GM19397 (cell line): Measurements from ENCODE around the gene MAD1L1.

ENCODE experiments used
- ATAC-seq: cut with Tn5 transposase; IDR thresholded peaks from one replicate; pipeline ENCODE4 v1.9.1; 2021; ENCODE audit warnings: mild to moderate bottlenecking, moderate library complexity; ENCODE audit not compliant: unreplicated experiment

Gene MAD1L1

DNA sequence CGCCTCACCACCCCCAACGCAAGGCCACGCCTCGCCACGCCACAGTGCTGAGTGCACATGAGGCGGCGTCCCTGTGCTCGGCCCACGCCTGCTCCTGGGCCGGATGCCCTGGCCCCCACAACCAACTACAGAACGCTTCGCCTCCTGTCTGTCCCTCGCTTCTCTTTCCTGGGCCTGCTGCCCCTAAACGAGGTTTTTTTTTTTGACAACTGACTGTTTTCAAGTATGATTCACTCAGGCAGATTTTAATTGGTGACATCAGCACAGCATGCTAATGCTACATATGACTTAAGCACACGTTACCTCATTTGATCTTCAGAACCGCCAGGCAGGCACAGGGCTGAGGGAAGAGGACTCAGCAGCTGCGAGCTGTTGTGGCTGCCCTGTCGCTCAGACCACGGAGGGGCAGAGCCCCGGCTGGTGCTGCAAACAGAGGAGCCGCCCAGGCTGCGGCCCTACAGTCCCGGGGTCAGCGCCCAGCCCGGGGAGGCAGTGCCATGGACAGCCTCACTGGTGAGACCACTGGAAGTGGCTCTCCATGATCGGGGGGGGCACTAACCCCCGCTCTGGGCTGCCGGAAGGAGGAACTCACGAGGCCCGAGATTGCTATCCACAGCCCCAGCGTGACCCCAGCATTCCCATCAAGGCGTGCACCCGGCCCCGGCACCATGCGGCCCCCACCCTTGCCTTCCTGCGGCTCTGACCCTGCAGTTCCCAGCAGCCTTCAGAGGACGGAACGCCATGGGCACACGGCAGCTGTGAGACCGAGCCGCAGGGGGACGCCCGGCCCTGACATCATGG lies 212.8 kb downstream of the MAD1L1 start:
- ATAC-seq, result no peak

DNA sequence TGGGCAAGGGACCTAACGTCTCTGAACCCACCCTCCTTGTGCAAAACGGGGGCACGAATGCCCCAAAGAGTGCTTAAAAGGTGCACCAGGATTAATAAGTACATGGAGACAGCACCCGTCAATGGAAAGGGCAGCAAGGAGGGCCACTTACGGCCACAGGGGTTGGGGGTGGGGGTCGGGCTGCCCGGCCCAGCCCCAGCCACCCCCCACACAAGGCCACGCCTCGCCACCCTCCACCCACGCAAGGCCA lies 213.4 kb downstream of the MAD1L1 start:
- no peak for ATAC-seq

DNA sequence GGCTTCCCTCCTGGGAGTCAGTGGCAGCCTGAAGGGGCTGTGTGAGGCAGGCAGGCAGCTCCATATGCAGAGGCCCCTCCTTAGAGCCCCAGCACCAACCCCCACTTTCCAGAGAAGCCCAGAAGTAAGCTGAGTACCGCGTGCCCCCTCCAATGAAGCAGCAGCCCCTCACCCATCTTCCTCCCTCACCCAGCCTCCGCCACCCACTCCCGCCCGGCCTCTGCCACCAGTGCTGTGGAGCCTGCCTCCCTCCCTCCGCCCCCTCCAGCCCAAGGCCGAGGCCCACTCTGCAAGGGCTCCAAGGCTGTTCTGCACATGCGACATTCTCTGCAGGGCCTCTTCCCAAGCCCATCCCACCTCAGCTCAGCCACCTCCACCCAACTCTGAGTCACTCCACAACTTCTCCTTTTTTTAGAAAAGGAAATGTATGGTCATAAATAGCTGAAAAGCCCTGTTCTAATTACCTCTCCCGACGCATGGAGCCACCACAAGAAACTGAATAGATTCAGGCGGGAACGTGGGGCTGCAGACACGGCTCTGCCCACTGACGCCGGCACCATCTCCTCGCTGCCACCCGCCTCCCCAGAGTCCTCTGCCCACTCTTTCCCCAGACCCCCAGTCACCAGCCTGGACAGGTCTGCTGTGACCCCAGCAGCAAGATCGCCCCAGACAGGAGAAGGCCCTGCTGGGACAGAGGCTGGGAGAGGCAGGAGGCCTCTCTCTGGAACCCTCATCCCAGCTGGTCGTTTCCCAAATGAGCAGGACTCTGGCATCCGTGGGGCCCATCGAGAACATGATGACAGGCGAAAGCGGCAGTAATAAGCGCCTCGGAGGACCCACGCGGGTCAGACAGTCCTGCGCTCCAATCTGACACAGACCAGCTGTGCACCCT lies 213.9 kb downstream of the MAD1L1 start:
- no peak for ATAC-seq

DNA sequence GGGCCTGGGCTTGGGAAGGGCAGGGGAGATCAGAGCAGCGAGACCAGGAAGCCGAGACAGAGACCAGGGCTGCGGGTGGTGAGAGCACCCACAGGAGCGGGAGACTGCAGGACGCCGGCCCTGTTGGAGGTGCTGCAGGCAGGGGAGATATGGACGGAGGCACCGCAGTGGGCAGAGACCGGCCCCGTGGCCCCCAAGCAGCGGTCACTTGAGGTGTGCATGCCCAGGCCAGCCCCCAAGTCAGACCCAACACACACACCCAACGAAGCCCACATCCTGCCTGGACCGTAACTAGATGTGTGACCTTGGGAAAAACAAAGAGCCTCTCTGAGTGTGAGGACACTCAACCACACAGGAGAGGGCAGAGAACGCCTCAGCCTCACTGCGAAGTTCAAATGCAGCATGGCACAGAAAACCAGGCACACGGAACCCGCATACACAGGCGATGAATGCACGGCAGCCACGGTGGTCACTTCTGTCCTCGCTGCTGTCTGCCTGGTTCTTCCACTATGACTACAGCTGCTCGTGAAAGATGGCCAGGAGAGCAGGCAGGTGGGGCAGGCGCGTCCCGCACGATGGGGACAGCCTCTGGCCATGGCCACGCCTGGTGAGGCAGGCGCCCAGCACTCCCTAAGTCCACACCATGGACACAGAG lies 214.7 kb downstream of the MAD1L1 start:
- no peak for ATAC-seq

DNA sequence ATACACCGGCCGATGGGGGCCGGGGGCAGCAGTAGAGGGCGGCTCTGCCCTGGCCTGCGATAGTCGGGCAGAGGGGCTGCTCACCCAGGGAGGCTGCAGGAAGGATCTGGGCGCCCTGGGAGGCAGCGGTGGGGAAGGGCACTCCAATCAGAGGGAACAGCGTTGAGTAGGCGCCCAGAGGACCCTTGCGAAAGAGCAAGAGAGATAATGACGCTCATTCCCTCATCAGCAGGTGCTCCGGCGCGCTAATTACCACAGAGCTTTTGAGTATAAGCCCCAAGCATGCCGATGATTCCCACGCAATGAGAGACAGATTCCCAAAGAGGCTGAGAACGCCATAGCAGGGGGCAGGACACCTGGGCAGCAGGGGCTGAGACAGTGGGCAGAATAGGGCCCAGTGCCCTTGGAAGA lies 215.3 kb downstream of the MAD1L1 start:
- no peak for ATAC-seq

DNA sequence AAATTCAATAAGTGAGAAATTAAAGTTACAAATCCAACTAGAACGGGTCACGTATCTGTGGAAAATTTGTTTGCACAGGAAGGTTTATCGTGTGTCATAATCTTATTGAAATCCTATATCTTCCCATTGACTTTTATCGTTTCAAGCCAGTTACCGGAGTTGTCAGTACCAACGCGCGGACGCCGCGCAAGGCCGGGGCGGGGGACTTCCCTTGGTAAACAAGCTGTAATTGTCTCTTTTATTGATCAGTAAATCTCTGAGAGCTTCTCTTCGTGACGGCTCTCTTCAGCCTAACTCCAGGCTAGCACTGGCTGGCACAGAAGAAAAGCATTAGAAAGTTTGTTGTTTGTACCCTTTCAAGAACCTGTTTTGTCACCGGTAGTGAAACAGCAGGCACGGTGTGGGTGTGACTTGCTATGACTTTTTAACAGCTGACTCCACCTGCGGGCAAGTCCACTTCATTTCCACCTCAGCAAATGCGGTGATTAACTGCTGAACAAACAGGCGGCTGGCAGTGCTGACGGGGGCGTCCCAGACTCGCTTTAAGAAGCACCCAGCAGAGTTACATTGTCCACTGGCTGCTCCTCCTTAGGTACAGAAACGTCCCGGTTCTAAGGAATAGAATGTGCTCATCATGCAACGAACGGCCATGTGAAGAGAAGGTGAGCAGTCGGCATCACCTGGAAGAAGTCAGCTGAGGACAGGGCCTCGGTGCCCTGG lies 215.8 kb downstream of the MAD1L1 start:
- no peak for ATAC-seq

DNA sequence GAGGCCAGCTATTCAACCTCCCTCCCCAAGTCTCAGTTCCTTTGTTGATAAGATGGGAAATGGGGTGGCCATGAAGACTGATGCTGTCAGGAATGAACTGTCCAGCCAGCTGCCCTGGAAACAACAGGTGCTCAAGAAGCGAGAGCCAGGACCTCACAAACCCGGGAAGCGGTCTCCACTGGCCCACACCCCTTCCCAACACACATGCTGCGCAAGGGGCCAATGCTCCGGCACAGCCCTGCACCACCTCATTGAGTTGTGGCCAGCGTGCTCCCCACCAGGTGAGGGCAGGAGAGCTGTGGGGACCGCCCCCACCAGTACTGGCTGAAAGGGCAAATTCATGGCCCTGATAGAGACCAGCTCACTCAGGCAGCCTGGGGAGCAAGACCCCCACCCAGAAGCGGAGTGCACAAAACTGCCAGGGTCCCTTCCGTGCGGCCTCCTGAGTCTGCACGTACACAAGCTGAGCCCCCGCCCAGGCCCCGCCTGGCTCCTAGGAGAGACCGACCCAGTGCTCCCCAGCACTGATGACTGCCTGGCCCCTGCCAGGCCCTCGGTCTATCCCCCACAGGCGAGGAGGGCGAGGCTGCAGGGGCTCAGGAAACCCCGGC lies 216.6 kb downstream of the MAD1L1 start:
- no peak for ATAC-seq

DNA sequence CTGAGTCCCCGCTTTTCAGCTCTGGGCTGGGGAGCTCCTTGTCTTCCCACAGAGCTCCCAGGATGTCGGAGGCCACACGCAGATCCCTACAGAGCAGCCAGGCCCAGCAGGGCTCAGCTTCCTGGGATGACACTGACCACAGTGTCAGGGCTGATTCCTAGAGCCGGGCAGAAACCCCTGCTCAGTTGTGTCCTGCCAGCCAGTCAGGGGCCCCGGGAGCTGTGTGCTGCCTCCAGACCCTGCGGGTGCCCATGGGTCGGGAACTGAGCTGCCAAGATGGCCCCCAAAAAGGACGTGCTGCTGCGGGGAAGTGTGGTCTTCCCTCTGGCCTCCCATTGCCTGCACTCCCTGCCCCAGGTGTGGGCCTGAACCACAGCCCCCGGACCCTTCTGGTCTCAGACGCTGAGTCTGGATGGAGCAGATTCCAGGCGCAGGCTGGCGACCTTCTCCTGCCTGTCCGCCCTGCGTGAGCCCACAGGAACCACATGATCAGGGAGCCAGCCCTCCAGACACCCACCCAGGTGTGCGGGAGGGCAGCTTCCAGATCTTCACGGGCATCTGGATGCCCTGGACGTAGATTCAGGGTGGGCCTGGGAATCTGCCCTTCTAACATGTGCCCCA lies 217.4 kb downstream of the MAD1L1 start:
- ATAC-seq, result no peak

DNA sequence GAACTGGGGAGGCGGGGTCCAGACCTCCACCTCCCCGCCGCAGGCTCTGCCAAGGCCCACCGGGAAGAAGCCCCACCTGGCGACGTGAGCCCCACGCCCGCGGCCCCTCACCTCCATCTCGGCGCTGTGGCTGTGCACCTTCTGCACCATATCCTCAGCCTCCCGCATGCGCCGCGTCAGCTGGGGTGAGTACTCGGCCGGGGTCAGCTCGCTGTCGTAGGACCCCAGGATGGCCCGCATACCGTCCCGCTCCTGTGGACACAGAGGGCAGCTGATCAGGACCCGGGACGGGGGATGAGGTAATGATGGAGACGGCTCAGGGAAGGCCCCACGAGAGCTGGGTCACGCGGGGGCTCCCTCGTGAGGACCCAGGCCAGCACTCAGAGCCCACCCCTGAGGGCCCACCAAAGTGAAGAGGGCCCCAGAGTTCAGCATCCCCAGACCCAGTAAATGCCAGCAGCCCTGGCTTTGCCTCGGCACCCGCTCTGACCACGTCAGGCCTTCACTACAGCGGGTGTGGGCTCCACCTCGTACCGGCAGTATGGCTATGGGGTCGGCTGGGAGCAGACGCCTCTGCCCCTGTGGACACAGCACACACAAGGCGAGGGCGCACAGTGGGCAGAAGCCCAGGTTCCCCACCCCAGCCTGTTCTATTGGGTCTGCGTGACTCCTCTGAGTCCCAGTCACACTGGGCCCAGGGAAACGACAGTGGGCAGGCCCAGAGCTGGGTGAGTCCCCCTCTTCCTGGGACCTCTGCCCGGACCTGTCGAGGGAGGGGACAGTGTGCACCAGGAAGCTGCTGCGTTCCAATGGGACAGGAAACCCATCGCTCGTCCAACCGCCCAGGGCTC lies 218.1 kb downstream of the MAD1L1 start:
- ATAC-seq, result no peak

DNA sequence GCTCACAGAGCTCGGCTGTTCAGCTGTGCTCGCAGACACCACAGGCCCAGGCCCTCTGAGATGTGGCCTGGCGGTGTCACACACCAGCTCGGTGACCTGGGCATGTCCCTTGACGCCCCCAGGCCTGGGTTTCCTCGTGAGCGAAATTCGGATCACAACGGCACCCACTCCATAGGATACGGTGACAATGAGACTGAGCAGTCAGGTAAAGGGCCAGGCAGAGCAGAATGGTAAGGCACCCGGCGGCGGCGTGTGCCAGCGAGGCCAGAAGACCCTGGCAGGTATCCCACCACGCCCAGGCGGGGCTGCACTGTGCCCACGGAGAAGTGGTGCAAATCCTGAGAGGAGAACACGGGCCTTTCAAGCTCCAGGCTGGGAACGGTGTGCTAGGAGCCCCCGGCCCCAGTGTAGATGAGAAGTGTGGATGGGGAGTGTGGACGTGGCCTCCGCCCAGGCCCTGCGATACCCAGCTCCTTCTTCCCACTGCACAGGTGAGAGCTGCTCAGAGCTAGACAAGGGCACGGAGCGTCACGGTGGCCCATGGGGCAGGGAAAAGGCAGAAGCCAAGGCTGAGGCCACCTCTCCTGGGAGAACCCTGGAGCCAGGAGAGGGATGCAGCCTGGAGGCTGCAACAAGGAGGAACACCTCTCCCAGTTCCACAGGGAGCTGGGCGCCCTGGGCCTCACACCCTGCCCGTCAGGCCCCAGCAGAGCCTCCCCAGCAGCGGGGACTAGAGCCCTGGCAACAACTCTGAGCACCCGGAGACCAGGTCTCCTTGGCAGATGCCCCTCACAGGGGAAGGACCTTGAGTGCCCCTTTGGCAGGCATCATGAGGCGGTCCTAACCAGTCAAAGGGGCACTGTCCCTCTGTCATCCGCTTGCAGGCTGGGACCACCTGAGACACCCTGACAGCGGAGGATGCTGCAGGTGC lies 219.1 kb downstream of the MAD1L1 start:
- ATAC-seq, result no peak

DNA sequence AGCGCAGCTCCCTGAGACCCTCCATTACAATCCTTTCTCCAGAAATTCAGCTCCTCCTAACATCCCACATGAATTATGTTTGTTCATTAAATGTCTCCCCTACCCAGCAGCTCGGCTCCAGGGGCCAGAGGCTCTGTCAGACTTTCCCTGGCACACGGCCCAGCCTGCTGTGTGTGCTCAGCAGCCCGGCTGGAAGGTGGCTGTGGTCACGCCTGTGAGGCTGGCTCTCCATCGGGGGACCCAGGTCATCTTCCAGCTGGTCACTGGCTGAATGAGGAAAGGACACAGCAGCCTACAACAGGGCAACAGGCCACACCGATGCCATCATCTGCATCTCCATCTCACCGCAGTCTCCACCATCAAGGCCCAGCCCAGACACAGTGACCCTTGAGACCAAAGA lies 219.8 kb downstream of the MAD1L1 start:
- no peak for ATAC-seq

DNA sequence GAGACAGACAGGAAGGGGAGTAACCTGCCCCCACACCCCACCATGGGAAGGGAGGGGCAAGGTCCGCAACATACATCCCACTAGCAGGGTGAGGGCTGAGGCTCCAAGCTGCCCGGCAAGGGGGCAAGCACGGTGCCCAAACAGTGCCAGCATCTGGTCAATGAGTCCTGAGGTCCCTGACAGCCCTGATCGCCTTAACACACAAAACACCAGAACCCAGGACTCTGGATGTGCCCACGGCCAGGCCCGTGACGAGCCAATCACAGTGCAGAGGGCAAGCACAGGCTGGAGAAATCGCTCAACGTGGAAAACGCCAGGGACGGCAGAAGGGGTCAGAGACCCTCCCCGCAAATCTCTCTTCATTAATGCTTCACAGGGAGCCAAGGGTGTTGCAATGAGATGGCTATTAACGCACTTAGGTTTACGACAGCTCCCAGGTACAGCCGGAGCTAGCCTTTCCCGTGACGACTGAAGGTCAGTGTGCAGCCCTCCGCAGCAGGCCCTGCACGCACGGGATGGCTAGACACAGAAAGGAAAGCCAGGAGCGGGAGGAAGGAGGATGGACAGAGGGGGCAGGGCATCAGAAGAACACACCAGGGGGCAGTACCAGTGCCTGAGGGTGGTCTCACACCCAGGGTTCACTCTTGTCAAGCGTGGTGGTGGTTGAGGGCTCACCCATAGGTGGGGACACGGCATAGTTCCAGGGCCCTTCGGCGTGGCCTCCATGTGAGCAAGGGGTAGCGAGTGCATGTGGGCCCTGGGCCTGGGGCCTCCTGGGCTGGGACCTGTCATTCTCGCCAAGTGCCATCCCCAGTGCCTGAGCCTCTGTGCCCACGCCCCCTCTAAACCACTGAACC lies 220.5 kb downstream of the MAD1L1 start:
- no peak for ATAC-seq

DNA sequence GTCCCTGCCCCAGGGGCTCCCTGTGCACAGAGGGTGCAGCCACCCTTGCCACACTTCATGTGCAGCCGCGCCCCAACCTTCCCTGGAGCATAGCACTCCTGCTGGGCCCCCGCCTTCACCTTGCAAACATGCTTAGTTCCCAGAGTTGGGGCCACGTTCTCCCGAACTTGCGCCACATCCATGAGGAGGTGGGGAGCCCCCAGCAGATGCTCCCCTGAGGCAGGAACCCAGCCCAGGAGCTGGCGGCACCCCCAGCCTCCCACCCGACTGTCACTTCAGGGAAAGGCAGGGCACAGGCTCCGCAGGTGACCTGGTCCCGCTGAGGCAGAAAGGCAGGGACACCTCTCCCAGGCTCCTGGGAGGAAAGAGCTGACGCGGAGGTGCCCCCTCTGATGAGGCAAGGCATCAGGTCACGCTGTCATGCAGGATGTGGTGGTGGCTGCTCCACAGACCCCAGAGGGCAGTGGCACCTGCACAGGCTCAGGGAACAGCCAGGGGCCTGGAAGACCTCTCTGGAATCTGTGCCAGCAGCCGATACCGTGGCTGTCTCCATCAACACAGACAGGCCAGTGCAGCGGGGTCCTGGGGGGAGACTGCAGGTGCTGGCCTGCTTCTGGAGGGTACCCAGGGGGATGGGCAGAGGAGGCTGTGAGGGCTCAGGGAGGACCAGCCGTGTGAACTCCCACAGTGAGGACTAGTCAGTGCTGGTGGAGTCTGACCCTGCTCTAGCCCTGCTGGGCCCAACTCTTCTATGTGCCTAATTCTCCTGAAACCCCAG lies 221.3 kb downstream of the MAD1L1 start:
- ATAC-seq, result no peak

DNA sequence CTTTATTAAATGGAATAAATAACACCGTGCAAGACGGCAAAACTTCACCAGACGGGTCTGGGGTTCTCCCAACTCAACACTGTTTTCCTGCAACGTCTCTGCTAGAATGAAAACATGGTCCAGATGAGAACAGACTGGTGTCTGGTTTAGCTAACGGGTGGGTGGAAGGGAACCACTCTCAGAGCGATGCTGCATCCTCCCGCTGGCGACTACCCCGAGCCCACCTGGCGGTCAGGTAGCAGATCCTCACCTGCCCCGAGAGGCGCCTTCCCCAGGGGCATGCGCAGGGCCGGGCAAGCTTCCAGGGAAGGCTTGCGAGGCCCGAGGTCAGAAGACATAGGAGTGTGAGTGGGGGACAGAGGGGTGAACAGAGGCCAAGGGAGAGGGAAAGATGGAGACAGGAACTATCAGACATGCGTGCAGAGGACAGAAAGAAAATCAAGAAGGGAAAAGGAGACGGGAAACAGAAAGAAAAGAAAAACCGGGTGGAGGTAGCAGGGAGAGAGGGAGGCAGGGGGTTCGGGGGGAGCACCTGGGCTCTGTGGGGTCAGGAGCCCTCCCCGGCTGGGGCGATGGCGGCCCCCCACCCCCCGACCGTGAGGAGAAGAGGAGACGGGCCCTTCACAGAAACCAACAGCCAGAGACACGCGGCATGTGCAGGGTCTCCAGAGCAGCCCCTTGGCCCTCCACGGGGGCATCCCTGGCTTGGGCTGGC lies 222.0 kb downstream of the MAD1L1 start:
- no peak for ATAC-seq

DNA sequence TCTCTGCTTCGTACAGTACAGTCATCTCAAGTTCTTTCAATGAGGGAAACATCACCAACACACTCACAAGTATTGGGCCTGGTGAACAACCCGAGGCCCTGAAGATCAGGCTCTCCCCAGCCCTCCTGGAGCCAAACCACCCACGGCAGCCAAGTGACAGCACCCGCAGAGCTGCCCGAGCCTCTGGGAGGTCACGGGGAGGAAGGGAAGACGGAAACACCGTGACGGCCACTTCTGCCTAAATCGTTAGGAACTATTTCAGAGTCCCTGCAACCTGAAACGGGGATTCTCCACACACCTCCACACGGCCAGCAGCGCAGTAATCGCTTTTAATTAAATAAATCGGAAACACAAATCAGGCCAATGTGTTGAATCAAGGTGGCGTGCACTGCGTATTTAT lies 222.6 kb downstream of the MAD1L1 start:
- no peak for ATAC-seq

DNA sequence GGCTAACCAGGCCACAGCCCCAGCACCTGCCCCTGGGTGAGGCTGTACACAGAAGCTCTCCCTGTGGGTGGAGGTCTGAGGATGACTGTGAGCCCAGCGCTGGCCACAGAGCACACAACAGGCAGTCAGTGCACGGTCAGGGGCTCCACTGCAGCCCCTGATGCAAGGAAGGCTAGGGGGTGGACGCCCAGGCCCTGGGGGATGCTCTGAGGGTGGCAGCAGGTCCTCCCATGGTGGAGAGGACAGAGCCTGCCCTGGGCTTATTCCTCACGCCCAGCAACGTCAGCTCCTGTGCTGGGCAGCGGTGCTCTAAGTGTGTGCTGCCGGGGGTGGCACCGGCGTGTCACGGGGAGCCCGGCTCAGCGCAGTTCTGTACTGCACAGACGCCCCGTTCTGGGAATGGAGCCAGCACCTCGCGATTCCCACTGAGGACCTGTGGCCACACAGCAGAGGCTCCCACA lies 223.2 kb downstream of the MAD1L1 start:
- no peak for ATAC-seq
